Pancreas (tissue), 10 donors: ENCODE measurements around the gene DIP2C. TPM values are rescaled to one million over a fixed set of nuclear protein-coding genes. Genes with fewer than 3 reads are reported as not detected.

Experiments used
- ATAC-seq, 4 donors: fragments of 200-7000 bp; cut with Tn5 transposase; one replicate each; pipeline versions ENCODE4 v1.8.0 to v1.9.1; 2020; ENCODE audit warnings: mild to moderate bottlenecking in 4 of 4, moderate library complexity in 4 of 4
- DNase-seq, 6 donors: peaks; one replicate each; pipeline ENCODE4 v3.0.0-alpha.2; 2020
- FAIRE-seq: peaks from 2 replicates; lab custom pipeline; 2012; peaks lifted over from hg19 to GRCh38; lab: Jason Lieb, UNC
- H3K27ac ChIP-seq, 4 donors: fragments of 200-600 bp; sonication (generic); 1 replicate in 3 of 4; 2 replicates in 1 of 4; pipeline versions ENCODE4 v1.5.0 to v1.8.0; 2020
- H3K27me3 ChIP-seq, 4 donors: fragments of 200-600 bp; one replicate each; pipeline ENCODE4 v1.8.0; 2021
- H3K36me3 ChIP-seq, 3 donors: fragments of 200-600 bp; sonication (generic) in 1 of 3; one replicate each; pipeline versions ENCODE4 v1.5.0 to v1.8.0; 2020 to 2021
- H3K4me1 ChIP-seq, 3 donors: fragments of 200-600 bp; one replicate each; pipeline ENCODE4 v1.8.0; 2021
- H3K4me3 ChIP-seq, 4 donors: fragments of 200-600 bp; sonication (generic) in 2 of 4; one replicate each; pipeline versions ENCODE4 v1.5.0 to v1.8.0; 2020 to 2021
- H3K9me3 ChIP-seq, 4 donors: fragments of 200-600 bp; one replicate each; pipeline ENCODE4 v1.8.0; 2021
- CTCF ChIP-seq, 4 donors: fragments of 200-600 bp; sonication (generic) in 3 of 4; IDR thresholded peaks; one replicate each; pipeline versions ENCODE4 v1.5.0 to v1.8.0; 2021; ENCODE audit warnings: antibody characterized with exemption in 4 of 4
- WGBS, 2 donors: extraction: QIAGEN DNeasy Blood & Tissue Kit; methylation state at CpG; one replicate each; pipeline ENCODE4 v1.1.7; 2013; 5-methylcytosine and 5-hydroxymethylcytosine counted together
- intact Hi-C, 3 donors: fragments of 100-400 bp; cut with DNase I; formaldehyde crosslinking; loops; one replicate each; pipeline versions ENCODE4 v1.11.1 to v1.14.2; 2022
- polyA plus RNA-seq, 2 donors: library from polyadenylated mRNA; stranded (reverse); fragments of 200-250 nt; gene quantifications; one replicate each; pipeline ENCODE4 v1.2.3, GENCODE V29; 2013
- total RNA-seq, 6 donors: library from RNA; stranded (reverse); fragmentation: NEBNext Ultra II Directional in 4 of 6; extraction: Animal tissue kit (Norgen Biotek cat#: 25700) in 4 of 6; gene quantifications; one replicate each; pipeline versions ENCODE4 v1.2.1 to v1.2.4, GENCODE V29; 2021 to 2023
- donor health status: healthy with polysubstance abuse.
- donor health status: DM: no; HTN: no; CAD: no; lungs with moderate emphysema.
- donor health status: DM: no; HTN: no; CAD: no.
- donor health status: control.
- donor health status: control.
- donor health status: Bipolar disorder and iron deficiency.
- donor health status: DM: yes; HTN: yes; CAD: no.
- donor health status: DM: no; HTN: no; CAD: no.
- donor health status: DM: no; HTN: no; CAD: no.
- donor health status: DM: yes; HTN: yes; CAD: no.

The DIP2C gene
- total and polyA plus RNA-seq, 8 donors, result 4.3 to 11.8 (median 7.3) TPM

- WGBS, 2 donors, result 62 to 76% methylated on average over 23 of the region's 23 CpGs
- Histone ChIP-seq H3K9me3 (no peaks in the 10 kb centered on the region), H3K27ac (peak overlapping the region in 1 of 4 donors; percentile 22), H3K4me3 (no peak overlapping the region), H3K4me1 (no peaks in the 10 kb centered on the region), H3K27me3 (no peaks in the 10 kb centered on the region), H3K36me3 (peaks cover 0 to 15% (median 7%) of the 10 kb centered on the region in 3 donors)
- FAIRE-seq, result no peak
- no peak for TF ChIP-seq CTCF (IDR thresholded peaks at IDR 0.05)
- intact Hi-C loops, result no loop called here
- peak in 1 of 6 donors; percentile 25 for DNase-seq
- peak; percentile 28 to 81 (median 58) for ATAC-seq
Measured at GRCh38 chr10:361203-362081, 328.0 kb downstream of the DIP2C start.

- Histone ChIP-seq H3K27me3 (no peaks in the 10 kb centered on the region), H3K9me3 (no peaks in the 10 kb centered on the region), H3K4me3 (no peak overlapping the region), H3K4me1 (no peaks in the 10 kb centered on the region), H3K27ac (no peak overlapping the region), H3K36me3 (peaks cover 0 to 10% (median 7%) of the 10 kb centered on the region in 3 donors)
- 48 to 71% methylated on average over 6 of the region's 6 CpGs for whole genome bisulfite sequencing, 2 donors
- ATAC-seq (peak in 3 of 4 donors; percentile 49 to 80 (median 79)), DNase-seq (no peak), FAIRE-seq (no peak)
- TF ChIP-seq CTCF (IDR thresholded peaks at IDR 0.05), result no peak
- intact Hi-C loops, result no loop called here
Measured at GRCh38 chr10:360653-361052, 328.8 kb downstream of the DIP2C start.

GRCh38 chr10:359762-360161, 329.7 kb downstream of the DIP2C start:
- intact Hi-C loops, result no loop called here
- 93 to 98% methylated on average over 14 of the region's 14 CpGs for WGBS, 2 donors
- ATAC-seq, result no peak
- Histone ChIP-seq H3K36me3 (peaks cover 0 to 10% (median 7%) of the 10 kb centered on the region in 3 donors), H3K27ac (no peak overlapping the region), H3K4me3 (no peak overlapping the region), H3K9me3 (no peaks in the 10 kb centered on the region), H3K4me1 (no peaks in the 10 kb centered on the region), H3K27me3 (no peaks in the 10 kb centered on the region)
- DNase-seq, result no peak
- FAIRE-seq, result no peak
- no peak for TF ChIP-seq CTCF (IDR thresholded peaks at IDR 0.05)

GRCh38 chr10:359093-359492, 330.4 kb downstream of the DIP2C start:
- WGBS, 2 donors, result 89 to 94% methylated on average over 18 of the region's 18 CpGs
- no peak for TF ChIP-seq CTCF (IDR thresholded peaks at IDR 0.05)
- intact Hi-C loops, result no loop called here
- FAIRE-seq, result no peak
- Histone ChIP-seq H3K36me3 (peaks cover 0 to 10% (median 10%) of the 10 kb centered on the region in 3 donors), H3K27me3 (no peaks in the 10 kb centered on the region), H3K9me3 (no peaks in the 10 kb centered on the region), H3K4me1 (no peaks in the 10 kb centered on the region), H3K27ac (no peak overlapping the region), H3K4me3 (no peak overlapping the region)
- DNase-seq, result no peak
- ATAC-seq, result no peak
